Neural cell (in vitro differentiated cells): ENCODE data around the gene IHH. TPM values are rescaled to one million over a fixed set of nuclear protein-coding genes. Genes with fewer than 3 reads are reported as not detected.

Source experiments
- H2AFZ ChIP-seq: fragments of 200-600, 300-800 bp; sonication (generic), shearing (Covaris generic); 2 replicates; pipeline ENCODE4 v1.6.0; 2014; ENCODE audit warnings: low read depth, mild to moderate bottlenecking, antibody characterized with exemption, low read length, moderate library complexity
- H3F3A ChIP-seq: fragments of 200-600 bp; shearing (Covaris generic); 2 replicates; pipeline ENCODE4 v1.6.1; 2016; ENCODE audit warnings: mild to moderate bottlenecking, moderate library complexity, mixed read lengths, antibody characterized with exemption, low read length; ENCODE audit not compliant: insufficient read depth, poor library complexity, severe bottlenecking
- H3K27ac ChIP-seq: fragments of 200-600, 300-800 bp; sonication (generic), shearing (Covaris generic); 2 replicates; pipeline ENCODE4 v1.5.1; 2014; ENCODE audit warnings: mild to moderate bottlenecking, low read length, moderate library complexity
- H3K27me3 ChIP-seq: fragments of 300-800, 200-600 bp; sonication (generic), shearing (Covaris generic); 2 replicates; pipeline ENCODE4 v1.6.0; 2014; ENCODE audit warnings: mild to moderate bottlenecking, low read depth, low read length, moderate library complexity; ENCODE audit not compliant: insufficient read depth
- H3K36me3 ChIP-seq: fragments of 300-800, 200-600 bp; sonication (generic), shearing (Covaris generic); 2 replicates; pipeline ENCODE4 v1.5.1; 2014; ENCODE audit warnings: mild to moderate bottlenecking, antibody characterized with exemption, low read length, moderate library complexity; ENCODE audit not compliant: insufficient read depth
- H3K4me2 ChIP-seq: fragments of 300-800, 200-600 bp; sonication (generic), shearing (Covaris generic); 2 replicates; pipeline ENCODE4 v1.6.0; 2014; ENCODE audit warnings: mild to moderate bottlenecking, low read length
- H3K4me3 ChIP-seq: fragments of 300-800, 200-600 bp; sonication (generic), shearing (Covaris generic); 2 replicates; pipeline ENCODE4 v1.5.1; 2014; ENCODE audit warnings: mild to moderate bottlenecking, low read length, moderate library complexity
- H3K79me2 ChIP-seq: fragments of 200-600 bp; shearing (Covaris generic); replicated peaks from 2 replicates; pipeline ENCODE4 v1.6.0; 2014; ENCODE audit warnings: mild to moderate bottlenecking, low read length, moderate library complexity; ENCODE audit not compliant: insufficient read depth
- H3K9ac ChIP-seq: fragments of 300-800, 200-600 bp; sonication (generic), shearing (Covaris generic); 2 replicates; pipeline ENCODE4 v1.6.1; 2016; ENCODE audit warnings: mild to moderate bottlenecking, low read length, mixed read lengths
- H3K9me2 ChIP-seq: fragments of 200-600 bp; shearing (Covaris generic); 2 replicates; pipeline ENCODE4 v1.6.1; 2016; ENCODE audit warnings: mild to moderate bottlenecking, low read length, mixed read lengths; ENCODE audit not compliant: insufficient read depth
- H3K9me3 ChIP-seq: fragments of 200-600, 300-800 bp; sonication (generic), shearing (Covaris generic); 2 replicates; pipeline ENCODE4 v1.6.1; 2016; ENCODE audit warnings: mild to moderate bottlenecking, mixed run types, low read length, moderate library complexity, mixed read lengths
- H4K20me1 ChIP-seq: fragments of 200-600 bp; shearing (Covaris generic); 2 replicates; pipeline ENCODE4 v1.6.1; 2016; ENCODE audit warnings: mild to moderate bottlenecking, mixed run types; ENCODE audit not compliant: insufficient read depth
- EP300 ChIP-seq: fragments of 450-650 bp; conservative IDR thresholded peaks from 2 replicates; pipeline ENCODE4 v1.6.1; 2014; ENCODE audit warnings: antibody characterized with exemption, mild to moderate bottlenecking, moderate library complexity; ENCODE audit not compliant: poor library complexity, severe bottlenecking
- EZH2 ChIP-seq: fragments of 200-600, 300-800 bp; shearing (Covaris generic), sonication (generic); IDR thresholded peaks from 2 replicates; pipeline ENCODE4 v1.6.1; 2014; ENCODE audit warnings: antibody characterized with exemption, low read length, borderline replicate concordance, mild to moderate bottlenecking; ENCODE audit not compliant: insufficient read depth, poor library complexity, severe bottlenecking
- MXI1 ChIP-seq: fragments of 450-650 bp; conservative IDR thresholded peaks from 2 replicates; pipeline ENCODE4 v1.6.1; 2014; ENCODE audit warnings: antibody characterized with exemption, mild to moderate bottlenecking; ENCODE audit not compliant: poor library complexity, severe bottlenecking
- POLR2AphosphoS5 ChIP-seq: IDR thresholded peaks from 2 replicates; pipeline ENCODE4 v1.6.1; 2012
- RAD21 ChIP-seq: fragments of 450-650 bp; conservative IDR thresholded peaks from 2 replicates; pipeline ENCODE4 v1.6.1; 2014; ENCODE audit warnings: antibody characterized with exemption, mild to moderate bottlenecking, moderate library complexity
- SMC3 ChIP-seq: fragments of 450-650 bp; conservative IDR thresholded peaks from 2 replicates; pipeline ENCODE4 v1.6.1; 2014; ENCODE audit warnings: antibody characterized with exemption, mild to moderate bottlenecking, moderate library complexity; ENCODE audit not compliant: poor library complexity
- TAF1 ChIP-seq: IDR thresholded peaks from 2 replicates; pipeline ENCODE4 v1.6.1; 2012; ENCODE audit warnings: low read depth
- polyA plus RNA-seq: library from polyadenylated mRNA; depleted of rRNA; stranded (reverse); fragments of >200 nt; gene quantifications from 2 replicates; pipeline ENCODE4 v1.2.3, GENCODE V29; 2014
- TF ChIP-seq, protein P1 (sequence below): IDR thresholded peaks from 2 replicates; pipeline ENCODE4 v1.6.1; 2012; ENCODE audit warnings: borderline replicate concordance
- TF ChIP-seq, protein P2 (sequence below): fragments of 450-650 bp; IDR thresholded peaks from 2 replicates; pipeline ENCODE4 v1.5.1; 2014; ENCODE audit warnings: antibody characterized with exemption, mild to moderate bottlenecking, moderate library complexity; ENCODE audit not compliant: poor library complexity, severe bottlenecking

The IHH gene
- polyA plus RNA-seq, 1 donor from 2014 or later: not detected

DNA sequence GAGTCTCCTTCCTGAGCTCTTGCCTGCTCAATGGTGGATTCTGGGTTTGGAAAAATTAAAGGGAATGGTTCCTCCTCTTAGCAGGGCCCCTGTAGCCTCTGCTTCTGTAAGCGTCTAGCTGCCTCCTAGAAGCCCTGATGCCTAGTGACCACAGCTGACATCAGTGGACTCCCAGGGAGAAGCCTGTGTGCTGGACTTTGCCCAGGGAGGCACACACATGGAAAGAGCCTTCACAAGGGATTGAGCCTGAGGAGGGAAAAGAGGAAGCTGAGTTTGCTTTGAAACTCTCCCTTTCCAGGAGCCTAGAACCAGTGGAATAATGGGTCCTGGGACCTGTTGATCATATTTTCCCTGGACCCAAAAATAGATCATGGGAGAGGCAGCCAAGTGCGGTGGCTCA lies 18.0 kb downstream of the IHH start:
- no peaks in the 10 kb centered on the region for H4K20me1 ChIP-seq
- H3K9me2 ChIP-seq: no peaks in the 10 kb centered on the region
- no peak overlapping the region for H2AFZ ChIP-seq
- H3K79me2 ChIP-seq: no peaks in the 10 kb centered on the region
- no peaks in the 10 kb centered on the region for H3K9me3 ChIP-seq
- no peaks in the 10 kb centered on the region for H3K36me3 ChIP-seq
- H3K27ac ChIP-seq: no peak overlapping the region
- TF ChIP-seq, protein P1, sequence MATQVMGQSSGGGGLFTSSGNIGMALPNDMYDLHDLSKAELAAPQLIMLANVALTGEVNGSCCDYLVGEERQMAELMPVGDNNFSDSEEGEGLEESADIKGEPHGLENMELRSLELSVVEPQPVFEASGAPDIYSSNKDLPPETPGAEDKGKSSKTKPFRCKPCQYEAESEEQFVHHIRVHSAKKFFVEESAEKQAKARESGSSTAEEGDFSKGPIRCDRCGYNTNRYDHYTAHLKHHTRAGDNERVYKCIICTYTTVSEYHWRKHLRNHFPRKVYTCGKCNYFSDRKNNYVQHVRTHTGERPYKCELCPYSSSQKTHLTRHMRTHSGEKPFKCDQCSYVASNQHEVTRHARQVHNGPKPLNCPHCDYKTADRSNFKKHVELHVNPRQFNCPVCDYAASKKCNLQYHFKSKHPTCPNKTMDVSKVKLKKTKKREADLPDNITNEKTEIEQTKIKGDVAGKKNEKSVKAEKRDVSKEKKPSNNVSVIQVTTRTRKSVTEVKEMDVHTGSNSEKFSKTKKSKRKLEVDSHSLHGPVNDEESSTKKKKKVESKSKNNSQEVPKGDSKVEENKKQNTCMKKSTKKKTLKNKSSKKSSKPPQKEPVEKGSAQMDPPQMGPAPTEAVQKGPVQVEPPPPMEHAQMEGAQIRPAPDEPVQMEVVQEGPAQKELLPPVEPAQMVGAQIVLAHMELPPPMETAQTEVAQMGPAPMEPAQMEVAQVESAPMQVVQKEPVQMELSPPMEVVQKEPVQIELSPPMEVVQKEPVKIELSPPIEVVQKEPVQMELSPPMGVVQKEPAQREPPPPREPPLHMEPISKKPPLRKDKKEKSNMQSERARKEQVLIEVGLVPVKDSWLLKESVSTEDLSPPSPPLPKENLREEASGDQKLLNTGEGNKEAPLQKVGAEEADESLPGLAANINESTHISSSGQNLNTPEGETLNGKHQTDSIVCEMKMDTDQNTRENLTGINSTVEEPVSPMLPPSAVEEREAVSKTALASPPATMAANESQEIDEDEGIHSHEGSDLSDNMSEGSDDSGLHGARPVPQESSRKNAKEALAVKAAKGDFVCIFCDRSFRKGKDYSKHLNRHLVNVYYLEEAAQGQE: no peak
- TF ChIP-seq POLR2AphosphoS5 (no peak), EZH2 (no peak), SMC3 (no peak), EP300 (no peak), RAD21 (no peak), TAF1 (no peak), MXI1 (no peak)
- TF ChIP-seq, protein P2, sequence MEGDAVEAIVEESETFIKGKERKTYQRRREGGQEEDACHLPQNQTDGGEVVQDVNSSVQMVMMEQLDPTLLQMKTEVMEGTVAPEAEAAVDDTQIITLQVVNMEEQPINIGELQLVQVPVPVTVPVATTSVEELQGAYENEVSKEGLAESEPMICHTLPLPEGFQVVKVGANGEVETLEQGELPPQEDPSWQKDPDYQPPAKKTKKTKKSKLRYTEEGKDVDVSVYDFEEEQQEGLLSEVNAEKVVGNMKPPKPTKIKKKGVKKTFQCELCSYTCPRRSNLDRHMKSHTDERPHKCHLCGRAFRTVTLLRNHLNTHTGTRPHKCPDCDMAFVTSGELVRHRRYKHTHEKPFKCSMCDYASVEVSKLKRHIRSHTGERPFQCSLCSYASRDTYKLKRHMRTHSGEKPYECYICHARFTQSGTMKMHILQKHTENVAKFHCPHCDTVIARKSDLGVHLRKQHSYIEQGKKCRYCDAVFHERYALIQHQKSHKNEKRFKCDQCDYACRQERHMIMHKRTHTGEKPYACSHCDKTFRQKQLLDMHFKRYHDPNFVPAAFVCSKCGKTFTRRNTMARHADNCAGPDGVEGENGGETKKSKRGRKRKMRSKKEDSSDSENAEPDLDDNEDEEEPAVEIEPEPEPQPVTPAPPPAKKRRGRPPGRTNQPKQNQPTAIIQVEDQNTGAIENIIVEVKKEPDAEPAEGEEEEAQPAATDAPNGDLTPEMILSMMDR: no peak
- no peaks in the 10 kb centered on the region for H3F3A ChIP-seq
- no peak overlapping the region for H3K4me2 ChIP-seq
- peaks cover 48% of the 10 kb centered on the region for H3K27me3 ChIP-seq
- H3K4me3 ChIP-seq: no peak overlapping the region
- no peak overlapping the region for H3K9ac ChIP-seq

DNA sequence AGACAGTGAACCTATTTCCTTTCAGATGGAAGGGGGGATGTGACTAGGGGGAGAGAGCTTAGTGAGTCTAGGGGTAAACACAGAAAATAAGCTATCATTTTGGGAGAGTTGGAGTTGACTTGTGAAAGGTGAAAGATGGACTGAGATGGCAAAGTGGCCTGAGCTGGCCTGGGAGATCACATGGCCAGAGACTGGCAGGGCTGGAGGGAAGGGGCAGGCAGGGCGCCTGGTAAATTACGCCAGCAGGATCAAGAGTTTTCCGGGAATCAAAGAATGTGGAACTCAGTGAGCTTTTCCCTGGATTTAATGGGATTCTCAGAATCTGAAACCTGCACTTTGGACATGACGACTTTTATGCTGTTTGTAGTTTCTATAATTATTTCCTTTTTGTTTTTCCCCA lies 18.6 kb downstream of the IHH start:
- peaks cover 42% of the 10 kb centered on the region for H3K27me3 ChIP-seq
- H3K9me3 ChIP-seq: no peaks in the 10 kb centered on the region
- no peak overlapping the region for H3K4me3 ChIP-seq
- no peak overlapping the region for H3K27ac ChIP-seq
- H2AFZ ChIP-seq: no peak overlapping the region
- no peaks in the 10 kb centered on the region for H3F3A ChIP-seq
- H3K79me2 ChIP-seq: no peaks in the 10 kb centered on the region
- H3K9me2 ChIP-seq: no peaks in the 10 kb centered on the region
- H3K9ac ChIP-seq: no peak overlapping the region
- no peaks in the 10 kb centered on the region for H3K36me3 ChIP-seq
- TF ChIP-seq EP300 (no peak), MXI1 (no peak), RAD21 (no peak), TAF1 (no peak), EZH2 (no peak), SMC3 (no peak), POLR2AphosphoS5 (no peak)
- TF ChIP-seq, protein P1: no peak
- TF ChIP-seq, protein P2: no peak
- H3K4me2 ChIP-seq: no peak overlapping the region
- H4K20me1 ChIP-seq: no peaks in the 10 kb centered on the region
